HEK293 (cell line): ENCODE results near the gene PAPOLG.

Experiments
- YY1 ChIP-seq: fragments of 450-650 bp; formaldehyde crosslinking; IDR thresholded peaks from 2 replicates; pipeline ENCODE4 v1.5.1; 2018; ENCODE audit warnings: missing biosample characterization, missing genetic modification characterization
- ZNF2 ChIP-seq: fragments of 450-650 bp; formaldehyde crosslinking; IDR thresholded peaks from 2 replicates; pipeline ENCODE4 v1.5.1; 2016; ENCODE audit warnings: missing biosample characterization, missing genetic modification characterization
- TF ChIP-seq, protein P1 (sequence below): fragments of 450-650 bp; formaldehyde crosslinking; IDR thresholded peaks from 2 replicates; pipeline ENCODE4 v1.5.1; 2016; ENCODE audit warnings: missing biosample characterization, missing genetic modification characterization
- TF ChIP-seq, protein P2 (sequence below): fragments of 450-650 bp; formaldehyde crosslinking; IDR thresholded peaks from 2 replicates; pipeline ENCODE4 v1.5.1; 2016; ENCODE audit warnings: missing biosample characterization, missing genetic modification characterization

DNA sequence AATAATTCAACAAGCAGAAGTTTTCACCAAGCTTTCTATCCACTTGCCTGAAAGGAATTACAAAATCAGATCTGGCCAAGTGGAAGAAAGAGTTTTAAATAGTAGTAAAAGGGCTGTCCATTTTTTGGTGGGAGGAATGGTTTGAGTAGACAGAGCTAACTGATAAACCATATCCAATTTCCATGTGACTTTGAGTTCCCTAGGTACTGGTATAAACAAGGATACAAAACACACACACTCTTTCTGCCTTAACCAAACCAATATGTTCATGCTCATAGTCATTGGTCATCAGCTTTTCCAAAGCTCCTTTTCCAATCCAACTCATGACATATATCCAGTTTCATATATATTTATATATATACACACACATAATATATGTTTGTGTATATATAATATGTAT is 75.9 kb downstream of the PAPOLG start:
- TF ChIP-seq ZNF2 (tag by site-specific recombination) = no peak
- TF ChIP-seq YY1 (tag by site-specific recombination) = no peak
- TF ChIP-seq, protein P1, sequence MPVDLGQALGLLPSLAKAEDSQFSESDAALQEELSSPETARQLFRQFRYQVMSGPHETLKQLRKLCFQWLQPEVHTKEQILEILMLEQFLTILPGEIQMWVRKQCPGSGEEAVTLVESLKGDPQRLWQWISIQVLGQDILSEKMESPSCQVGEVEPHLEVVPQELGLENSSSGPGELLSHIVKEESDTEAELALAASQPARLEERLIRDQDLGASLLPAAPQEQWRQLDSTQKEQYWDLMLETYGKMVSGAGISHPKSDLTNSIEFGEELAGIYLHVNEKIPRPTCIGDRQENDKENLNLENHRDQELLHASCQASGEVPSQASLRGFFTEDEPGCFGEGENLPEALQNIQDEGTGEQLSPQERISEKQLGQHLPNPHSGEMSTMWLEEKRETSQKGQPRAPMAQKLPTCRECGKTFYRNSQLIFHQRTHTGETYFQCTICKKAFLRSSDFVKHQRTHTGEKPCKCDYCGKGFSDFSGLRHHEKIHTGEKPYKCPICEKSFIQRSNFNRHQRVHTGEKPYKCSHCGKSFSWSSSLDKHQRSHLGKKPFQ = no peak
- TF ChIP-seq, protein P2, sequence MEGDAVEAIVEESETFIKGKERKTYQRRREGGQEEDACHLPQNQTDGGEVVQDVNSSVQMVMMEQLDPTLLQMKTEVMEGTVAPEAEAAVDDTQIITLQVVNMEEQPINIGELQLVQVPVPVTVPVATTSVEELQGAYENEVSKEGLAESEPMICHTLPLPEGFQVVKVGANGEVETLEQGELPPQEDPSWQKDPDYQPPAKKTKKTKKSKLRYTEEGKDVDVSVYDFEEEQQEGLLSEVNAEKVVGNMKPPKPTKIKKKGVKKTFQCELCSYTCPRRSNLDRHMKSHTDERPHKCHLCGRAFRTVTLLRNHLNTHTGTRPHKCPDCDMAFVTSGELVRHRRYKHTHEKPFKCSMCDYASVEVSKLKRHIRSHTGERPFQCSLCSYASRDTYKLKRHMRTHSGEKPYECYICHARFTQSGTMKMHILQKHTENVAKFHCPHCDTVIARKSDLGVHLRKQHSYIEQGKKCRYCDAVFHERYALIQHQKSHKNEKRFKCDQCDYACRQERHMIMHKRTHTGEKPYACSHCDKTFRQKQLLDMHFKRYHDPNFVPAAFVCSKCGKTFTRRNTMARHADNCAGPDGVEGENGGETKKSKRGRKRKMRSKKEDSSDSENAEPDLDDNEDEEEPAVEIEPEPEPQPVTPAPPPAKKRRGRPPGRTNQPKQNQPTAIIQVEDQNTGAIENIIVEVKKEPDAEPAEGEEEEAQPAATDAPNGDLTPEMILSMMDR (tag by site-specific recombination) = no peak
